GM20431 (cell line): ENCODE results near the gene NTM.

ENCODE experiments used
- in situ Hi-C: fragments of 300-500 bp; cut with MseI, MboI; formaldehyde crosslinking; loops from one replicate; pipeline ENCODE4 v1.15.0; 2020; ENCODE audit warnings: low sequenced_read_pairs; ENCODE audit not compliant: unreplicated experiment

Gene NTM

DNA sequence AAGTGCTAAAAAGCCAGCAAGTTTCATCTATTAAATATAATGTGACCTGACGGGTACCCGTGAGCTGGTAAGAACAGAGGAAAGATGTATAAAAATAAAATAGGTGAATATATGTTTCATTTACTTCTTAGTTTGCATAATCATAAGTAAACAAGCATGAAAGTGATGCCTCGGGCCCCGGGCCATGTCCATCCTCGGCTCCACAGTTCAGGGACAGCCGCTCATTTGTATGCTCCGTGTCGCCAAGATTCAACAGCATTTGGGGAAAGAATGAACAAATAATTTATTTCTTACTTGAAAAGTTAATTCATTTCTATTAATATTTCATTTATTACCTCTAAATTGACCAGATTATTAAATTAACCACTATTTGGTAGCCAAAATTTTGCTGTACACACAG is 251.8 kb downstream of the NTM start:
- in situ Hi-C loops, result no loop called here

DNA sequence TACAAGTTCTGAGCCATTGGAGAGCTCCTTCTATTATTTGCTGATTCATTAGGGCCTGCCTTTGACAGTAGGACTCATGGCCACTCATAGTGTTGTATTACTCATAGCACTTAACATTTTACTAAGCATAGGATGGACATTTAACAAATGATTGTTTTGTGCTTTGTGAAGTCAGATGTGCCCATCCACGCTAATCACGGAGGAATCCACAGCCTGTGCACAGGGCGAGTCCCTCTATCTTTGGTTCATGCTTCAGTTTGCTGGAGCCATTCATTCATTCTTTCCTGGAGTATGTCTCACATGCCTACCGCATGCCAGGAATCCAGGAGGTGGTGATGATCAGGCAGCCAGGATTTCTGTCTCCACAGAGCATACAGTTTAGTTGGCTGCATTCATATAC is 254.1 kb downstream of the NTM start:
- in situ Hi-C loops, result no loop called here

DNA sequence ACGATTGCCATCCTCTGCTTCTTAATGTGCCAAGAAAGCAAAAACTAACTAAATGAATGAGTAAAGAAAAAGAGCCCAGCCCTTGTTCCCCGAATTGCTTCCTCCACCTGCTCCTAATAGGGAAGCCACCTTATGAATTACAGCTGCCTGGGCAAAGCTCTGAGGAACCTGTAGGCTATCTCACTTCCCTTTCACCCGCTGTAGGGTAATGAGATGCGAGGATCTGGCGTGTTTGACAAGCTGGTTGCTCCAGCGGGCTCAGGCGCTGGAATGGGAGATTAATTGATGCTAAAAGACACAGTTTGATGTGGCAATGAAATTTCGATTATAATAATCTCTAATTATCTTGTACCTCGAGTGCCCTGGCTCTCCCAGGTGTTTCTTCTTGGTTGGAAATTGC is 256.4 kb downstream of the NTM start:
- in situ Hi-C loops, result no loop called here

DNA sequence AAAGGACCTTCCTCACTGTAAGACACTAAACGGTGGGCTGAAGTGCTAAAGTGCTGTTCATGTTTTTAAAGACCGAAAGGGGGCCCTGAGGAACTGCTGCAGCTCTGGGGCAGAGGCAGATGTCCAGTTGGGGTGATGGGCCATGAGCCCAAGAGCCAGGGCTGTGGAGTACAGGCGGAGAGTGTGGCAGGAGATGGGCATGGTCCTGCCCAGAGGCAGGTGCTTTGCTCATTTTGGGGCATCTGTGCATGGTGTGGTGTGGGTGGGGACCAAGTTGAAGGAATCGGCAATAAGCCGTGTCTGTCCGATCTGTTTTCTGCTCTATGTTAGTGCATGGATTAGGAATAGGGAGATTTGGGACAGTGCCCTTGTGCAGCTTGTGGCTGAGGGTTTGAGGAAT is 258.3 kb downstream of the NTM start:
- in situ Hi-C loops, result no loop called here

DNA sequence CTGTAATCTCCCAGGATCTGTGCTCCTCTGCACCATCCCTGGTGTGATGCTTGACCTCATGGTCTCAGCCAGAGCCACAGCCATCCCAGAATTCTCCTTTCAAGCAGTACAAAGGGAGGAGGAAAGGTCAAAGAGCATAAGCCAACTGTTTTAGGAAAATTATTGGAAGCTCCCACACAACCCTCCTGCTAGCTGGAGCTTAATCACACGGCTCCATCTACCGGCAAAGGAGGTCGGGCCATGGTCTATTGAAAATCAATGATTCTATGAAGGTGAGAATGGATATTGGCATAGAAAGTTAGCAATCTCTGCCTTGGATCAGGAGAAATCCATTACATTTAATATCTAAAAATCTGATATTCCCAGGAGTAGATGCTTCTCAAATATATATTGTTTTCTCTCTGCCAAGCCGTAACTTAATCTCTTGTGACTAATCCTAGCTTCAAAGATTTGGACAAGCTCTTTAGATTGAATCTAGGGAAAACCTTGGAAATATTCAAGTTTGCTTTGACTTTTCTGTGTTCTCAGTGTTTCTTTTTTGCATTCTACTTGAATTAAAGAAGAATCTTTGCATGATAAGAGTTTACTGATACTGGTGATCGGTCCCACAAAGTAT is 259.6 kb downstream of the NTM start:
- in situ Hi-C loops, result no loop called here

DNA sequence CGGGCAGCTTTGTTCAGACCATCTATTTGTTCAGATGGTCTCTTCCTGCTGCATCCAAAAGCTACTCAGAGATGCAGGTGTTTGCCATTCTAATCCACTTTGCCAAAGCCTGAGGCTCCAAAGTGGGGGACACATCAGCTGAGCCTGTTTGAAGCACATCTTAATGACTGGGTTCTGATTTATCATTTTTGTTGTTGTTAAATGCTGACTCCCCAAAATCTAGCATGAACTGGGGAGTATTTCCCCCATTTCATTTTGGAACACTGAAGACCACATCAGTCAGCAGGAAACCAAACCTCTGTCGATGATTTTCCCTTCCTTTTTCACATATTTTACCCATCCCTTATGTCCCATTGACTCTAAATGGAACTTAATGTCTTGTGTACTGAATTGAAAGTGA is 262.6 kb downstream of the NTM start:
- in situ Hi-C loops, result no loop called here

DNA sequence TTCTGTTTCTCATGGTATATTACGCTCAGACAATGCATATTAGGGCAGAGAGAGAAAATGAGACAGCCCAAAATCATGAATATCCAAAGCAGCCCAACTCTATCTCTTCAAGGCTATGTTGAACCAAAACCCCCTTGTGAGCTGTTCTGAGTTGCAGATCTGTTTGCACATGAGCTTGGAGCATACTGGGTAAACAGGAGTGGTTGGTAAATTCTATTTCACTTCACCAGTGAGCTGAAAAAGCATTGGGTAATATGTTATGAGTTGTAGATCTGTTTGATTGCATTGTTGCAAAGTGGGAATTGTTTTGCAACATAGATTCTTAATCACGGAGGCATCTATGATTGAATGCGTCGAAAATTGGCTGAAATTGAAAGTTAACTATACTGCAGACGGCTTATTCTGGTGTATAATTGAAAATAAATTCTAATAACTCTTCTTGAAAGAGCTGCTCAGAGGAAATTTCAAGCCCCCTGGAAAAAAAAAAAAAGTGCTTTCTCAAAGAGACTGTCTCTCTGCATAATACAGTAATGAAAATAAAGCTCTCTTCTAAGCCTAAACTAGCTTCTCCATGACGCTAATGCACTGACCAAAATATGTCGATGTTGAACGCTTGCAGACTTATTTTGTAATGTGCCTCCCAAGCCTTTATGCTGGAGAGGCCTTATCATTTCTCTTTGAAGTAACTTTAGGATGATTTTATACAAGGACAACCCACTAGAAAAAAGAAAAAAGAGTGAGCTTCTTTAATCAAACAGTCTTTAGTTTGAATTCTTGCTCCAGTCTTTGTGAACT is 263.7 kb downstream of the NTM start:
- in situ Hi-C loops, result no loop called here

DNA sequence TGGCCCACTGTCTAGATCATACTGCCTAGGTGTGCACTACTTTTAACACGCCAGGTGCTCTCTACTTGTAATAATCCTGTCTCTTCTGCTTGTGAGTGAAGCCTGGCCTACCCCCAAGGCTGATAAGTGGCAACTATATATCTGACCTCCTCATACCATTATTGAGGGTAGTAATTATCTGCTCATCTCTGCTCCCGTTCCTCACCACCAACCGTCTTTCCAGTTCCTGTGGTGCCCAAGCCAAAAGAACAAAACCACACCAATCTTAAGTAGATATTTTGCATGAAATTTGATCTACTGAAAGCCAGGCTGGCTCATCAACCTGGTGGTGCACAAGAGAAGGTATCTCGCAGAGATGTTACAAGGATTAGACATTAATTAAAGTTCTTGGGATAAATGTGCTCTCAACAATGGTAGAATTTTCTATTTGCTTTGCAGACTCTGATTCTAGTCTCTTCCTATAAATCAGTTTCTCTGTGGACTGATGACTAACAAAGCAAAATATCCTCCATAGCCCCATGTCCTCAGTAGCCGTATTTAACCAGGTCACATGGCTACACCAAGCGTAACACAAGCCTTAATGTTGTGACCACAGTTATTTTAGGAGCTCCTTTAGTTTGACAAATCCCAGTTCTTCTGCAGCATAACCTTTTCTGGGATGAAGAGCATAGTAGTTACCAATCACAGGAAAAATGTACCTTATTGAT is 267.2 kb downstream of the NTM start:
- in situ Hi-C loops, result no loop called here

DNA sequence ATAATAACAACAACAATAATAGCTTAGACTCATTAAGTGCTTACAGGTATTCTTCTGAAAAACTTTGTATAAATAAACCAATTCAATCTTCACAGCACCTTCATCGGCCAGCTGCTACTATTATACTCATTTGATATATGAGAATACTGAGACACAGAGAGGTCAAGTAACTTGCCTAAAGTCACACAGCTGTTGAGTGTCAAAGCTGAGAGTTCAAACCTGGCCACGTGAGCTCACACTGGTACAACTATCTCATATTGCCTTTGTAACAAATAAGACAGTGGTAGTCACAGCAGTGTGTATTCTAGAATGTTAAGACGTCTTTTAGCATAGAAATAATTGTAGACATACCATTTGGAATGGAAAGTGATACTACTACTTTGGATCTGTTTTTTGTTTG is 268.5 kb downstream of the NTM start:
- in situ Hi-C loops, result no loop called here

DNA sequence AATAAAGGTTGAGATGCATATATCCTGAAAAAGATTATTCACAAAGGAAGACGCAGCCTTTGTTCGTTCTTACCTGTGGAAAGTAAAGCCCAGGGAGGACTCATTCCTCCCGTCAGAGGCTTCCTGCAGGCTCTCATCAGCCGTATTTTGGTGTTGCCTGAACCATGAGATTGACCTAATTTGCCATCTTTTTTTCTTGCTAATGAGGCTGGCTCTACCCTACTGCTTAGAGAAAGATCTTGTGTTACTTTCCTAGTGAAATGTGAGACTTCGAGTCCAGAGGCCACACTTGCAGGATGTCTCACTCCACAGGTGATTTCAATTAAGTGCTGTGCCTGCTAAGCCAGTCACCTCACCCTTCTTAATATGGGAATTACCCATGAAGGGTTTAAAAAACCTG is 269.9 kb downstream of the NTM start:
- in situ Hi-C loops, result no loop called here

DNA sequence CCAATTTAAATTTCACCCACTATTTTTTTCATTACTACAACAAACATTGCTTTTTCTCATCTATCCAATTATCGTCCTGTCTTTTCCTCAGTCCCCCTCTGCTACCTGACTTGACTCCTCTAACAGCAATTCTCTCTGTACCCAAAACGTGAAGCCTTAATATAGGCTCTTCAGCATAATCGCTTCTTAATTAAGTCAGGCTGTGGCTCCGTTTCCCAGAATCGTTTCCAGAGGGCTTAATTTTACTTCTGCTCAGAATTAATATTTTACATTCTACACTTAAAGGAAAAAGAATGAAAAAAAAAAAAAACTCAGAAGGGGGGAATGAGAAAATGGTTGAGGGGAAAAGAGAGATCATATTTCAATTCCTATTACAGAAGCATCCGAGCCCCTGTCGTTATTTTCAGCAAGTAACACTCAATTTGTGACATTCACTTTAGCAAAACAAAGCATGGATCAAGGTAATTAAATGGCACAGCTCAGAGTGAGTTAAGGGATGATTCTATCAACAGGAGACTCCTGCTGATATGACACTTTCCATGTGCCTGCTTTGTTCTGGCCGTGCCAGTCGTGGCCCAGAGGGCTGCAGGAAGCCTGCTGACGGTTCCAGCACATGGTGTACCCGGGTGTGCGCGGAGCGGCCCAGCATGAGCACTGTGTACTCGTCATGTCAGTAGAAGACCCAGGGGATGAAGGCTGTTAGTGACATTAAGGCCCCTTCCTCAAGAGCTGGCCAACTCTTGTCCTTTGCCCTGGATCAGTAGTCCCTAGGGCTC is 272.5 kb downstream of the NTM start:
- in situ Hi-C loops, result no loop called here

DNA sequence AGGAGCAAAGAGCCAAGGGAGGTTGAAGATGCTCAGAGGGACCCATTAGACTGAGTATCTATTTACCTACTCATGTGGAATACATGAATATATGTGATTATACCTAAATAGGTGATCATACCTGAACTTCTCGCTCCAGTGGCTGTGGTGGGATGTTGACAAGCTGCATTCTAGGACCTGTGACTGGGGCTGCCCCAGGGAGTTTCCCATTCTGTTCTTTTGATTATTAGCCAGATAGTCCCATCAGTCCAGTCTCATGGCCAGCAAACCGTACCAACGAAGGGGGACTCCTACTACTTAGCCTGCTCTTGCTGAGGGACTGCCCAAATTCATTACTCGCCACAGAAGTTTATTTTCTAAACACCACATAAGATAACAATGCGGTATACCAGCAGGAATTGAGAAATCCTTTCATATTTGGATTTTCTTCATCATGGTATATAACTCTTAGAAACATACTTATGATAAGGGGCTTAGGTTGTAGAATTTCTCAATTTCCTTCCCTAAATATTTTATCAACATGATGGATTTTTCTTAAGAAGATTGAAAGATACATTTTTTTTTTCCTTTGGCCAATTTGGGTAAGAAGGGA is 273.9 kb downstream of the NTM start:
- in situ Hi-C loops, result no loop called here

DNA sequence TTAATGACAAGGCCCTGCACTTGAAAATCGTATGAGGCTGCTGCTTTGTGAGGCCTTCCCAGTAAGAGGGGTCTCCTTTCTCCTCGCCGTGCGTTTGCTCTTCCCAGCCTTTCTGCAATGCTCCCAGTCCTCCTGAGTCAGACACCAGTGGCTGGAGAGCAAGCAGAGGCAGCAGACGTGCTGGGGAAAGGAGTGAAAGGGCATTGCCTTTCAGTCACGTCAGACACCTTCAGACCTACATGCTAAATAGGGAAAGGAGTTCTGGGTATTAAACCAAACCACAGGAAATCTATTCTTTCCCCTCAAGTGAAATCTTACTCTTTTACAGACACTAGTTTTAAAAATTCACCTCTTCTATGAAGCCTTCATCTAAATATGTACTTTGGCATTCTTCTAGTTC is 274.8 kb downstream of the NTM start:
- in situ Hi-C loops, result no loop called here

DNA sequence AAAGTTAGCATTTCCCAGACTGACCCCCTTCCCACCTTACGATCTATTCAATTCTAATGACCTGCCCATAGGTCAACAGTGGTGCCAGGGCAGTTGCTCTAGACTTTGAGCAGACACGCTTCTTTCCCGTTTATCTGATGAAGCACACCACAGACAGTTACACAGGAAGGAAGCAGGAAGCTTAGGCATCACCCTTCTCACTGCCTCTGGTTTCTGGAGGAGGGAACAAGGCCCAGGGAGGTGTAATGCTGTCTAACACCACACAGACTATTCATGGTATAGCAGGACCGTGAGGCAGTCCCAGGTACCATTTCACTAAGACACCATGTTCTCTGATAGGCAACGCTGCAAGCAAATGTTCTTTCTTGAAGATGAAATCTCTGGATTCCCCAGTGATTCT is 279.4 kb downstream of the NTM start:
- in situ Hi-C loops, result loop anchor here (25.0 kb wide), 1 partner anchor 588 kb away; no protein-coding TSS in a partner anchor

DNA sequence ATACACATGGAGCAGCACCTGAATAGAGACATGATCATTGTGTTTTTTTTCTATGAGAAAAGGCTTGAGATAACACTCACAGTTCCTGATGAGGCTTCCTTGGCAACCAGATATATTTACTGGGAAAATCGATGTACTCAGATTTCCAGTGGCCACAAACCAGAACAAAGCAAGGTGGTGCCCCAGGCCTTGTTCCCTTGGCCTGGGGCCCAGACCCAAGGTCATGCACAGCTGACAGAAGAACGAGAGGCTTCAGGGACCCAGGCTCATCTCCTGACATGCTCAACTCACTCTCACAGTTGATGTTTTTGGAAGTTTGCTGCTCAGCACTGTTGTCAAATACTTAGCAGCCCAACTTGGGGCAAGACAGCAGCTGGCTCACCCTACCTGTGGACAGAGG is 281.8 kb downstream of the NTM start:
- in situ Hi-C loops, result loop anchor here (25.0 kb wide), 1 partner anchor 590 kb away; no protein-coding TSS in a partner anchor

DNA sequence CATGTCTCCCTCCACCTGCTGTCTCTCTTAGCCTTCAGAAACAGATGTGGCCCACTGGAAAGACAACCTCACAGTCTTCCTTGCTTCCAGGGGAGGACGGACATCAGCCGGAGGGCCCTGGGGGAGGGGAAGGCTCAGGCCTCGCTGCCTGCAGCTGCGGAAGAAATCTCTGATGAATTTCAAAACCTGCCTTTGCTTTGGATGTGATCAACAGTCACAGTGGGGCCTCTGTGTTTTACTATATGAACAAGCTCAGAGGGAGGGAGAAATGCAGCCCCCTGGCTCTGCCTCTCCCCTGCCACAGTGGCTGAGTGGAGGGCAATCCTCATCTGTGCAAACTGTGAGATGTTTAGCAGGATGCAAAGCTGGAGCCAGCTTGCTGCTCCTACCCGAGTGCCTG is 282.8 kb downstream of the NTM start:
- in situ Hi-C loops, result loop anchor here (25.0 kb wide), 1 partner anchor 591 kb away; no protein-coding TSS in a partner anchor

DNA sequence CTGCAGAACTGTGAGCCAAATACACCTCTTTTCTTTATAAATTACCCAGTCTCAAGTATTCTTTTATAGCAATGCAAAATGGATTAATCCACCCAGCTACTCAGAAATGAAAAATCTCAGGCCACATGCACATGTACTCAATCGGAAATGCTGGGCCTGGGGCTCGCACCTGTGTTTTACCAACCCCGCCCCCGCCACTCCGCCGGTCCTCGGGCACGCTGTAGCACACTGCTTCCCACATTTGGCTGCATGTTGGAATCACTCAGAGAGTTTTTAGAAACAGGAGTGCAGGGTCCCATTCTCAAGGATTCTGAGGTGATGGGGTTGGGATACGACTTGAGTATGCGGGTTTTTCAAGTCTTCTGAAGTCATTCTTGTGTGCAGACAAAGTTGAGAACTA is 284.4 kb downstream of the NTM start:
- in situ Hi-C loops, result loop anchor here (25.0 kb wide), 1 partner anchor 593 kb away; no protein-coding TSS in a partner anchor

DNA sequence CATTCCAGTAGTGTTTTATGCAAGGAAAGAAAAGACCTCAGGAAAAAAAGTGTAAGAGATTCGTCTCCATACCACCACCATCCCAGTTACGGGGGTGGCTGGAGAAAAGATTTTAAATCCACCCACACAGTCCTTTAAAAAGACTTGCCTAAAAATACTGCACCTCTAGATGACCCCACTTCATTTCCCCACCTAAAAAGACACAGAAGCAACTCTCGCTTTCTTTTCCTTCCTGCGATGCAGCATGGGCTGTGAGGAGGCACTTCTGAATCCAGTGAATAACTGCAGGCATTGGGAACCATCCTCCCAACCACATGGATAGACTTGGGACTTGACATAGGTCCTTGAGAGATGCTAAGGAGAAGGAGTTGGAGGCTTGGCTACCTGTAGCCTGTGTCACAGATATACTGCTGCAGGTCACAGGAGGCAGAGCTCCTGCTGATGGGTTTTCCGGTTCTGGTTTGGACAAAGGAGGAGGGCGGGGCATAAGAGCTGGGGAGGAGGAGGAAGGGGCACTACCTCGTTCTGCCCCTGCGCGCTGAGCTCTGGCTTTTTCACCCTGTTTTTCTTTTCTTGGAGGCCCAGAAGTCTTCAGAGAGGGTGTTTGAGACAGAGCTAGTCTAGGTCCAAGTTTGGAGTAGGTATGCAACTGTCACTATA is 285.9 kb downstream of the NTM start:
- in situ Hi-C loops, result loop anchor here (25.0 kb wide), 1 partner anchor 594 kb away; no protein-coding TSS in a partner anchor

DNA sequence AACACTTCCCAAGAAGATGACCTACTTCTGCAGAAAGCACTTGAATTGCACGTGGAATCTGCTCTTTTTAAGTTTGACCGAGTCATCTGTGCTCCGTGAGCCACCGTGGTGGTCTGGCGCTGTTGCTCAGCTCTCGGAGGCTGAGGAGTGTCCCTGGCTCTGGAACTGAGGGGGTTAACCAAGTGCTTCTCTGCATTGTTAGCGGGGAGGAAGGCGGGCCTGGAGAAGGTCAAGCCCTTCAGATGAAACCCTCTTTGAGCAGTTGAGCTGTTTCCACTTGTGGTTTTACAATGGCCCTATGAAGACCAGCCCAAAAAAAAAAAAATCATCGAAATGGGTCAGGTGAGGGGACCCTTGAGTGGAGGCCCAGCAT is 286.4 kb downstream of the NTM start:
- in situ Hi-C loops, result loop anchor here (25.0 kb wide), 1 partner anchor 595 kb away; no protein-coding TSS in a partner anchor
